Endothelial cell (in vitro differentiated cells): ENCODE measurements around the gene BCAS1. TPM values are rescaled to one million over a fixed set of nuclear protein-coding genes. Genes with fewer than 3 reads are reported as not detected.

Experiments
- DNase-seq: peaks from one replicate; pipeline ENCODE4 v3.0.0; 2021; ENCODE audit warnings: low spot score
- H3K27ac Mint-ChIP-seq: one replicate; pipeline ENCODE4 v1.8.0; 2021; ENCODE audit warnings: mixed read lengths, inconsistent platforms; ENCODE audit not compliant: unreplicated experiment
- H3K27me3 Mint-ChIP-seq: one replicate; pipeline ENCODE4 v1.8.0; 2021; ENCODE audit warnings: mild to moderate bottlenecking, moderate library complexity, mixed read lengths, inconsistent platforms; ENCODE audit not compliant: unreplicated experiment
- H3K36me3 Mint-ChIP-seq: one replicate; pipeline ENCODE4 v1.8.0; 2021; ENCODE audit warnings: mild to moderate bottlenecking, low read depth, mixed read lengths, inconsistent platforms; ENCODE audit not compliant: unreplicated experiment
- H3K4me1 Mint-ChIP-seq: one replicate; pipeline ENCODE4 v1.8.0; 2021; ENCODE audit warnings: mild to moderate bottlenecking, mixed read lengths, inconsistent platforms; ENCODE audit not compliant: unreplicated experiment
- H3K4me3 Mint-ChIP-seq: one replicate; pipeline ENCODE4 v1.8.0; 2021; ENCODE audit warnings: mild to moderate bottlenecking, mixed read lengths, inconsistent platforms; ENCODE audit not compliant: unreplicated experiment
- H3K9me3 Mint-ChIP-seq: one replicate; pipeline ENCODE4 v1.8.0; 2021; ENCODE audit warnings: mixed read lengths, inconsistent platforms; ENCODE audit not compliant: unreplicated experiment
- CTCF ChIP-seq: fragments of 200-600 bp; sonication (generic); IDR thresholded peaks from one replicate; pipeline ENCODE4 v1.5.0; 2021; ENCODE audit warnings: antibody characterized with exemption; ENCODE audit not compliant: unreplicated experiment
- total RNA-seq: library from RNA; stranded (reverse); fragmentation: NEBNext Ultra II Directional; extraction: Animal tissue kit (Norgen Biotek cat#: 25700); gene quantifications from one replicate; pipeline ENCODE4 v1.2.1, GENCODE V29; 2021; ENCODE audit not compliant: unreplicated experiment

BCAS1 gene
- total RNA-seq, 1 donor from 2014 or later, result 0.05 TPM

GRCh38 chr20:53996584-53997486, 73.6 kb downstream of the BCAS1 start:
- H3K27me3 Mint-ChIP-seq, result no peaks in the 10 kb centered on the region
- no peak for DNase-seq
- H3K36me3 Mint-ChIP-seq, result no peaks in the 10 kb centered on the region
- no peaks in the 10 kb centered on the region for H3K4me1 Mint-ChIP-seq
- H3K9me3 Mint-ChIP-seq, result no peaks in the 10 kb centered on the region
- TF ChIP-seq CTCF, result no peak
- no peak overlapping the region for H3K4me3 Mint-ChIP-seq
- no peak overlapping the region for H3K27ac Mint-ChIP-seq

DNA sequence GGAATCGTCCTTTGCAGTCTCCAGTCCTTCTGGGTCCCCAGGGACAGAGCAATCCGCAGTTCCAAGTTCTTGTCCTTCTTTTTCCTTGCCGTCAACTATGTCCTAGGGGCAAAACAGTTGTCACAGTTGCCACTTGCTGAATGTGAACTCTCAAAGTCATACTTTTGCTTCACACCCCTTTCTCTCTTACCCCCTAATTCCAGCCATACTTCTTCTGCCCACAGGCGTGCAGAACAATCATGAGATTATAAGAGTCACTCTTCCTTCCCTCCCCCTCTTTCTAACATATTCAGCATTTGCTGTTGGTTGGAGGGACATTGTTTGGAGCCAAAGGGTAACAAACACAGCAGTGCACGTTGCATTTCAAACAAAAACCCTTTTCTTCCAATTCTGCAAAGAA, 74.4 kb downstream of the BCAS1 start:
- no peak for TF ChIP-seq CTCF
- no peaks in the 10 kb centered on the region for H3K36me3 Mint-ChIP-seq
- no peak overlapping the region for H3K27ac Mint-ChIP-seq
- no peak overlapping the region for H3K4me3 Mint-ChIP-seq
- H3K27me3 Mint-ChIP-seq, result no peaks in the 10 kb centered on the region
- H3K9me3 Mint-ChIP-seq, result no peaks in the 10 kb centered on the region
- H3K4me1 Mint-ChIP-seq, result no peaks in the 10 kb centered on the region
- DNase-seq, result no peak

- no peaks in the 10 kb centered on the region for H3K36me3 Mint-ChIP-seq
- no peak overlapping the region for H3K4me3 Mint-ChIP-seq
- no peak for TF ChIP-seq CTCF
- no peaks in the 10 kb centered on the region for H3K4me1 Mint-ChIP-seq
- H3K27me3 Mint-ChIP-seq, result no peaks in the 10 kb centered on the region
- no peaks in the 10 kb centered on the region for H3K9me3 Mint-ChIP-seq
- no peak overlapping the region for H3K27ac Mint-ChIP-seq
- DNase-seq, result no peak
Measured at GRCh38 chr20:53994088-53994487, 76.3 kb downstream of the BCAS1 start.

DNA sequence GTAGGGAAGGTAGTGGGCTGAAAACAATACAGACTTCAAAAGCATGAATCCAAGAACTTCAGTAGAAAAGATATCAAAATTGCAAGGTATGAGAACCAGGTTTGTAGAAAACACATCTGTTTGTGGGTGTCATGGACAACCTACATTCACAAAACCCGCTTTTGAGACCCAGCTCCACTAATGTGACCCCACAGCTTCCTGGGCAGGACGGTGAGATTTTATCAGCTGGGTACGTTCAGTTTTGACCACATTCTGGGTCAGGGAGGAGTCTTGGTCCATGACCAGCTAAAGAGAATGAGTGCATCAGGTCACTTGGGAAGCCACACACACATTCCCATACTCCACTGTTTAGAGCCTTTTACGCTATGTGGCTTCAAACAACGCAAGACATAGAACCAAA, 77.1 kb downstream of the BCAS1 start:
- no peak for TF ChIP-seq CTCF
- Mint-ChIP-seq H3K9me3 (no peaks in the 10 kb centered on the region), H3K4me1 (no peaks in the 10 kb centered on the region), H3K27ac (no peak overlapping the region), H3K36me3 (no peaks in the 10 kb centered on the region), H3K27me3 (no peaks in the 10 kb centered on the region), H3K4me3 (no peak overlapping the region)
- no peak for DNase-seq

DNA sequence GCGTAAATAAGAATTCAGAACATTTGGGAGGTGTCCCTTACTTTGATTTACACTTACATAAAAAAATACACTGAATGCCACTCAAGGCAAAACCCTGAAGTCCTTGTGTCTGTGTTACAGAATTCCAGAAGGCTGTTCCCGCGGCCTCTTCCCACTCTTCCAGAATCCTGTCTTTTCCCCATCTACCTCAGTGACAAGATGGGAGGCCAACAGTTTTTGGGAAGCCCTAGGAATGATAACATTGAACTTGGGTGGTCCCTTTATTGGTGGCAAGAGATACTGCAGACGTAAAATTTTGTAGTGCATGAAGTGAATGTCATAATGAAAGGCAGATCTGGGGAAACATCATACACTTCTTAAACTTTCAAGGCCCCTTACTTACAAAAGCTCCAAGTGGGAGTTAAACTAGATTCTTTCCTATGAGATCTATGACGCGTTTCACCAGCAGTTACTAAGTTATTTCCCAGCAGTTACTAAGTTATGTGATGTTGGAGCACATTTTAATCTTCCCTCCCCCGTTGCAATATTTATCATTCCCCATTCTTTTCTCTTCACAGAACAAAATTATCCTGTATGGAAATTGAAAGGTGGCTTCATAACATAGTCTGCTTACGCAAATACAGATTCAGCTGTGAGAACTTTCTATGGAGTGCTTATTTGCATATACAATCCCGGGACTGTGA, 79.5 kb downstream of the BCAS1 start:
- no peak overlapping the region for H3K4me3 Mint-ChIP-seq
- no peak for DNase-seq

More for the DNA sequence above, 79.5 kb downstream of the BCAS1 start:
- H3K36me3 Mint-ChIP-seq, result no peaks in the 10 kb centered on the region
- no peaks in the 10 kb centered on the region for H3K27me3 Mint-ChIP-seq
- H3K27ac Mint-ChIP-seq, result no peak overlapping the region
- no peaks in the 10 kb centered on the region for H3K9me3 Mint-ChIP-seq
- H3K4me1 Mint-ChIP-seq, result no peaks in the 10 kb centered on the region
- TF ChIP-seq CTCF, result no peak
